HEK293 (cell line): Measurements from ENCODE around the gene PCSK5.
"Not testable (repeated sequence)": the region's sequence is repeated elsewhere in the genome, so short reads cannot be mapped to it uniquely, and the experiment has no call there.

Experiments used
- EGR2 ChIP-seq: fragments of 450-650 bp; formaldehyde crosslinking; IDR thresholded peaks from 2 replicates; pipeline ENCODE4 v1.5.1; 2016; ENCODE audit warnings: low read depth, missing biosample characterization, missing genetic modification characterization
- SETDB1 ChIP-seq: IDR thresholded peaks from one replicate; pipeline ENCODE4 v1.6.1; 2017; ENCODE audit warnings: mild to moderate bottlenecking, low read length, moderate library complexity, mixed read lengths; ENCODE audit not compliant: insufficient read length
- SP2 ChIP-seq: fragments of 450-650 bp; formaldehyde crosslinking; IDR thresholded peaks from 2 replicates; pipeline ENCODE4 v1.5.1; 2016; ENCODE audit warnings: missing biosample characterization, missing genetic modification characterization
- ZNF350 ChIP-seq: fragments of 450-650 bp; formaldehyde crosslinking; IDR thresholded peaks from 2 replicates; pipeline ENCODE4 v1.5.0; 2017; ENCODE audit warnings: missing biosample characterization, mild to moderate bottlenecking, missing genetic modification characterization
- TF ChIP-seq, protein P1 (sequence below): fragments of 450-650 bp; formaldehyde crosslinking; IDR thresholded peaks from 2 replicates; pipeline ENCODE4 v1.5.1; 2016; ENCODE audit warnings: missing biosample characterization, missing genetic modification characterization
- TF ChIP-seq, protein P2 (sequence below): fragments of 450-650 bp; formaldehyde crosslinking; IDR thresholded peaks from 2 replicates; pipeline ENCODE4 v1.5.1; 2016; ENCODE audit warnings: missing biosample characterization, missing genetic modification characterization
- TF ChIP-seq, protein P3 (sequence below): fragments of 450-650 bp; formaldehyde crosslinking; IDR thresholded peaks from 2 replicates; pipeline ENCODE4 v1.5.1; 2016; ENCODE audit warnings: missing biosample characterization, missing genetic modification characterization, low read depth
- TF ChIP-seq, protein P4 (sequence below): fragments of 450-650 bp; formaldehyde crosslinking; IDR thresholded peaks from 2 replicates; pipeline ENCODE4 v1.5.1; 2016; ENCODE audit warnings: missing biosample characterization, missing genetic modification characterization

DNA sequence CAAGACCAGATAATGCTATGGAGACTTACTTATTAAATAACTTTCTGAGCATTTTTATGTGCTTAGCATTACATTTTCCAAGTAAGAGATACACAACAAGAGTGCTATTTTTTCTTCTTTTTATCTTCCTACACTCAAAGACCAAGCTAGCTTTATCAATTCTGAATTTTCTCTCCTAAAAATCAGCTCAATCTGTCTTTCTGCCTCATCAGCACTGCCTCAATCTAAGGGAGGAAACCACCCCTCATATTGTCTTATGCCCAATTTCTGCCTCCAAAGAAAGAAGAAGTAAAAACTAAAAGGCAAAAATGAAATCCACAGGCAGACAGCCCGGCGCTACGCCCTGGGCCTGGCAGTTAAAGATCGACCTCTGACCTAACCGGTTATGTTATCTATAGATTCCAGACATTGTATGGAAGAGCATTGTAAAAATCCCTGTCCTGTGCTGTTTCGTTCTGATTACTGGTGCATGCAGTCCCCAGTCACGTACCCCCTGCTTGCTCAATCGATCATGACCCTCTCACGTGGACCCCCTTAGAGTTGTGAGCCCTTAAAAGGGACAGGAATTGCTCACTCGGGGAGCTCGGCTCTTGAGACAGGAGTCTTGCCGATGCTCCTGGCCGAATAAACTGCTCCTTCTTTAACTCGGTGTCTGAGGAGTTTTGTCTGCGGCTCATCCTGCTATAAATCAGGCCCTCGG, 472.0 kb downstream of the PCSK5 start:
- TF ChIP-seq, protein P1, sequence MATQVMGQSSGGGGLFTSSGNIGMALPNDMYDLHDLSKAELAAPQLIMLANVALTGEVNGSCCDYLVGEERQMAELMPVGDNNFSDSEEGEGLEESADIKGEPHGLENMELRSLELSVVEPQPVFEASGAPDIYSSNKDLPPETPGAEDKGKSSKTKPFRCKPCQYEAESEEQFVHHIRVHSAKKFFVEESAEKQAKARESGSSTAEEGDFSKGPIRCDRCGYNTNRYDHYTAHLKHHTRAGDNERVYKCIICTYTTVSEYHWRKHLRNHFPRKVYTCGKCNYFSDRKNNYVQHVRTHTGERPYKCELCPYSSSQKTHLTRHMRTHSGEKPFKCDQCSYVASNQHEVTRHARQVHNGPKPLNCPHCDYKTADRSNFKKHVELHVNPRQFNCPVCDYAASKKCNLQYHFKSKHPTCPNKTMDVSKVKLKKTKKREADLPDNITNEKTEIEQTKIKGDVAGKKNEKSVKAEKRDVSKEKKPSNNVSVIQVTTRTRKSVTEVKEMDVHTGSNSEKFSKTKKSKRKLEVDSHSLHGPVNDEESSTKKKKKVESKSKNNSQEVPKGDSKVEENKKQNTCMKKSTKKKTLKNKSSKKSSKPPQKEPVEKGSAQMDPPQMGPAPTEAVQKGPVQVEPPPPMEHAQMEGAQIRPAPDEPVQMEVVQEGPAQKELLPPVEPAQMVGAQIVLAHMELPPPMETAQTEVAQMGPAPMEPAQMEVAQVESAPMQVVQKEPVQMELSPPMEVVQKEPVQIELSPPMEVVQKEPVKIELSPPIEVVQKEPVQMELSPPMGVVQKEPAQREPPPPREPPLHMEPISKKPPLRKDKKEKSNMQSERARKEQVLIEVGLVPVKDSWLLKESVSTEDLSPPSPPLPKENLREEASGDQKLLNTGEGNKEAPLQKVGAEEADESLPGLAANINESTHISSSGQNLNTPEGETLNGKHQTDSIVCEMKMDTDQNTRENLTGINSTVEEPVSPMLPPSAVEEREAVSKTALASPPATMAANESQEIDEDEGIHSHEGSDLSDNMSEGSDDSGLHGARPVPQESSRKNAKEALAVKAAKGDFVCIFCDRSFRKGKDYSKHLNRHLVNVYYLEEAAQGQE (tag by site-specific recombination), result not testable (repeated sequence)
- not testable (repeated sequence) for TF ChIP-seq SETDB1; ZNF350; EGR2 (tag by site-specific recombination); SP2
- TF ChIP-seq, protein P2, sequence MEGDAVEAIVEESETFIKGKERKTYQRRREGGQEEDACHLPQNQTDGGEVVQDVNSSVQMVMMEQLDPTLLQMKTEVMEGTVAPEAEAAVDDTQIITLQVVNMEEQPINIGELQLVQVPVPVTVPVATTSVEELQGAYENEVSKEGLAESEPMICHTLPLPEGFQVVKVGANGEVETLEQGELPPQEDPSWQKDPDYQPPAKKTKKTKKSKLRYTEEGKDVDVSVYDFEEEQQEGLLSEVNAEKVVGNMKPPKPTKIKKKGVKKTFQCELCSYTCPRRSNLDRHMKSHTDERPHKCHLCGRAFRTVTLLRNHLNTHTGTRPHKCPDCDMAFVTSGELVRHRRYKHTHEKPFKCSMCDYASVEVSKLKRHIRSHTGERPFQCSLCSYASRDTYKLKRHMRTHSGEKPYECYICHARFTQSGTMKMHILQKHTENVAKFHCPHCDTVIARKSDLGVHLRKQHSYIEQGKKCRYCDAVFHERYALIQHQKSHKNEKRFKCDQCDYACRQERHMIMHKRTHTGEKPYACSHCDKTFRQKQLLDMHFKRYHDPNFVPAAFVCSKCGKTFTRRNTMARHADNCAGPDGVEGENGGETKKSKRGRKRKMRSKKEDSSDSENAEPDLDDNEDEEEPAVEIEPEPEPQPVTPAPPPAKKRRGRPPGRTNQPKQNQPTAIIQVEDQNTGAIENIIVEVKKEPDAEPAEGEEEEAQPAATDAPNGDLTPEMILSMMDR (tag by site-specific recombination), result not testable (repeated sequence)
- TF ChIP-seq, protein P3, sequence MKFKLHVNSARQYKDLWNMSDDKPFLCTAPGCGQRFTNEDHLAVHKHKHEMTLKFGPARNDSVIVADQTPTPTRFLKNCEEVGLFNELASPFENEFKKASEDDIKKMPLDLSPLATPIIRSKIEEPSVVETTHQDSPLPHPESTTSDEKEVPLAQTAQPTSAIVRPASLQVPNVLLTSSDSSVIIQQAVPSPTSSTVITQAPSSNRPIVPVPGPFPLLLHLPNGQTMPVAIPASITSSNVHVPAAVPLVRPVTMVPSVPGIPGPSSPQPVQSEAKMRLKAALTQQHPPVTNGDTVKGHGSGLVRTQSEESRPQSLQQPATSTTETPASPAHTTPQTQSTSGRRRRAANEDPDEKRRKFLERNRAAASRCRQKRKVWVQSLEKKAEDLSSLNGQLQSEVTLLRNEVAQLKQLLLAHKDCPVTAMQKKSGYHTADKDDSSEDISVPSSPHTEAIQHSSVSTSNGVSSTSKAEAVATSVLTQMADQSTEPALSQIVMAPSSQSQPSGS, result not testable (repeated sequence)
- TF ChIP-seq, protein P4, sequence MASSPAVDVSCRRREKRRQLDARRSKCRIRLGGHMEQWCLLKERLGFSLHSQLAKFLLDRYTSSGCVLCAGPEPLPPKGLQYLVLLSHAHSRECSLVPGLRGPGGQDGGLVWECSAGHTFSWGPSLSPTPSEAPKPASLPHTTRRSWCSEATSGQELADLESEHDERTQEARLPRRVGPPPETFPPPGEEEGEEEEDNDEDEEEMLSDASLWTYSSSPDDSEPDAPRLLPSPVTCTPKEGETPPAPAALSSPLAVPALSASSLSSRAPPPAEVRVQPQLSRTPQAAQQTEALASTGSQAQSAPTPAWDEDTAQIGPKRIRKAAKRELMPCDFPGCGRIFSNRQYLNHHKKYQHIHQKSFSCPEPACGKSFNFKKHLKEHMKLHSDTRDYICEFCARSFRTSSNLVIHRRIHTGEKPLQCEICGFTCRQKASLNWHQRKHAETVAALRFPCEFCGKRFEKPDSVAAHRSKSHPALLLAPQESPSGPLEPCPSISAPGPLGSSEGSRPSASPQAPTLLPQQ, result not testable (repeated sequence)
